ENCODE data around the gene CGB1.

Gene CGB1

GRCh38 chr19:48989701-48990291 lies 46.9 kb downstream of the CGB1 start:
- no peak for TF ChIP-seq EZH2phosphoT487 (IDR thresholded peaks at IDR 0.05; ENCODE audit: low read length)
- Histone ChIP-seq H4K20me1 (ENCODE audit: insufficient read depth, low read length) (no peaks in the 10 kb centered on the region), H3K9ac (ENCODE audit: low read length) (no peak overlapping the region), H3K27me3 (replicated peaks; ENCODE audit: insufficient read depth, low read length) (no peaks in the 10 kb centered on the region), H3K36me3 (replicated peaks; ENCODE audit: insufficient read depth, low read length) (no peaks in the 10 kb centered on the region), H3K9me2 (replicated peaks; ENCODE audit: insufficient read depth, low read length) (no peaks in the 10 kb centered on the region), H3K4me1 (ENCODE audit: low read length) (peaks cover 7% of the 10 kb centered on the region), H3K27ac (ENCODE audit: low read length) (no peak overlapping the region), H3K4me3 (ENCODE audit: low read length) (no peak overlapping the region), H2AFZ (ENCODE audit: low read length) (no peak overlapping the region), H3K4me2 (ENCODE audit: low read depth, low read length) (no peak overlapping the region), H3F3A (ENCODE audit: insufficient read depth, low read length) (no peaks in the 10 kb centered on the region), H3K79me2 (ENCODE audit: low read length) (peaks cover 41% of the 10 kb centered on the region), H3K9me3 (replicated peaks; ENCODE audit: insufficient read depth, low read length) (no peaks in the 10 kb centered on the region)
- no peak for DNase-seq

GRCh38 chr19:48988860-48989259 lies 47.8 kb downstream of the CGB1 start:
- no peaks in the 10 kb centered on the region for H3K9me2 ChIP-seq (replicated peaks; ENCODE audit: insufficient read depth, low read length)
- H4K20me1 ChIP-seq (ENCODE audit: insufficient read depth, low read length), result no peaks in the 10 kb centered on the region
- H3K79me2 ChIP-seq (ENCODE audit: low read length), result peaks cover 32% of the 10 kb centered on the region
- peaks cover 6% of the 10 kb centered on the region for H3K4me1 ChIP-seq (ENCODE audit: low read length)
- TF ChIP-seq EZH2phosphoT487 (IDR thresholded peaks at IDR 0.05; ENCODE audit: low read length) (no peak), CTCF (IDR thresholded peaks at IDR 0.05; ENCODE audit: low read length) (no peak), EZH2 (optimal IDR thresholded peaks at IDR 0.05; ENCODE audit: low read depth, low read length) (no peak)
- H3F3A ChIP-seq (ENCODE audit: insufficient read depth, low read length), result no peaks in the 10 kb centered on the region
- no peak overlapping the region for H3K4me2 ChIP-seq (ENCODE audit: low read depth, low read length)
- DNase-seq, result no peak
- H3K9me3 ChIP-seq (replicated peaks; ENCODE audit: insufficient read depth, low read length), result no peaks in the 10 kb centered on the region
- no peak overlapping the region for H3K4me3 ChIP-seq (ENCODE audit: low read length)
- no peak overlapping the region for H3K9ac ChIP-seq (ENCODE audit: low read length)
- no peaks in the 10 kb centered on the region for H3K36me3 ChIP-seq (replicated peaks; ENCODE audit: insufficient read depth, low read length)
- no peak overlapping the region for H2AFZ ChIP-seq (ENCODE audit: low read length)
- H3K27me3 ChIP-seq (replicated peaks; ENCODE audit: insufficient read depth, low read length), result no peaks in the 10 kb centered on the region
- no peak overlapping the region for H3K27ac ChIP-seq (ENCODE audit: low read length)

- peaks cover 30% of the 10 kb centered on the region for H3K79me2 ChIP-seq (ENCODE audit: low read length)
- H3K4me3 ChIP-seq (ENCODE audit: low read length), result no peak overlapping the region
- no peak overlapping the region for H3K4me2 ChIP-seq (ENCODE audit: low read depth, low read length)
- H3K9me3 ChIP-seq (replicated peaks; ENCODE audit: insufficient read depth, low read length), result no peaks in the 10 kb centered on the region
- no peak overlapping the region for H2AFZ ChIP-seq (ENCODE audit: low read length)
- H3F3A ChIP-seq (ENCODE audit: insufficient read depth, low read length), result no peaks in the 10 kb centered on the region
- TF ChIP-seq EZH2 (optimal IDR thresholded peaks at IDR 0.05; ENCODE audit: low read depth, low read length) (no peak), EZH2phosphoT487 (IDR thresholded peaks at IDR 0.05; ENCODE audit: low read length) (no peak), CTCF (IDR thresholded peaks at IDR 0.05; ENCODE audit: low read length) (no peak)
- peaks cover 6% of the 10 kb centered on the region for H3K4me1 ChIP-seq (ENCODE audit: low read length)
- DNase-seq, result no peak
- H3K27ac ChIP-seq (ENCODE audit: low read length), result no peak overlapping the region
- H4K20me1 ChIP-seq (ENCODE audit: insufficient read depth, low read length), result no peaks in the 10 kb centered on the region
- H3K27me3 ChIP-seq (replicated peaks; ENCODE audit: insufficient read depth, low read length), result no peaks in the 10 kb centered on the region
- no peaks in the 10 kb centered on the region for H3K36me3 ChIP-seq (replicated peaks; ENCODE audit: insufficient read depth, low read length)
- no peaks in the 10 kb centered on the region for H3K9me2 ChIP-seq (replicated peaks; ENCODE audit: insufficient read depth, low read length)
- H3K9ac ChIP-seq (ENCODE audit: low read length), result no peak overlapping the region
These were observed 48.4 kb downstream of the CGB1 start for GRCh38 chr19:48988286-48988685.

GRCh38 chr19:48987323-48987722 lies 49.4 kb downstream of the CGB1 start:
- DNase-seq, result no peak

More at GRCh38 chr19:48987323-48987722, 49.4 kb downstream of the CGB1 start:
- Histone ChIP-seq H3K4me1 (ENCODE audit: low read length) (peaks cover 6% of the 10 kb centered on the region), H3K9ac (ENCODE audit: low read length) (no peak overlapping the region), H3K27me3 (replicated peaks; ENCODE audit: insufficient read depth, low read length) (no peaks in the 10 kb centered on the region), H3F3A (ENCODE audit: insufficient read depth, low read length) (no peaks in the 10 kb centered on the region), H3K9me3 (replicated peaks; ENCODE audit: insufficient read depth, low read length) (no peaks in the 10 kb centered on the region), H3K36me3 (replicated peaks; ENCODE audit: insufficient read depth, low read length) (no peaks in the 10 kb centered on the region), H3K9me2 (replicated peaks; ENCODE audit: insufficient read depth, low read length) (no peaks in the 10 kb centered on the region), H3K79me2 (ENCODE audit: low read length) (peaks cover 22% of the 10 kb centered on the region), H3K27ac (ENCODE audit: low read length) (no peak overlapping the region), H4K20me1 (ENCODE audit: insufficient read depth, low read length) (no peaks in the 10 kb centered on the region), H3K4me2 (ENCODE audit: low read depth, low read length) (no peak overlapping the region), H2AFZ (ENCODE audit: low read length) (no peak overlapping the region), H3K4me3 (ENCODE audit: low read length) (no peak overlapping the region)
- no peak for TF ChIP-seq CTCF (IDR thresholded peaks at IDR 0.05; ENCODE audit: low read length)
- TF ChIP-seq EZH2phosphoT487 (IDR thresholded peaks at IDR 0.05; ENCODE audit: low read length), result no peak
- no peak for TF ChIP-seq EZH2 (optimal IDR thresholded peaks at IDR 0.05; ENCODE audit: low read depth, low read length)
